ENCODE data around the gene AGMAT. TPM values are rescaled to one million over a fixed set of nuclear protein-coding genes. Genes with fewer than 3 reads are reported as not detected.

AGMAT gene
- total and polyA plus RNA-seq, 9 of the 15 experiments (the other 6 are each of a cell fraction or from before 2014, with no cell fraction given): not detected

DNA sequence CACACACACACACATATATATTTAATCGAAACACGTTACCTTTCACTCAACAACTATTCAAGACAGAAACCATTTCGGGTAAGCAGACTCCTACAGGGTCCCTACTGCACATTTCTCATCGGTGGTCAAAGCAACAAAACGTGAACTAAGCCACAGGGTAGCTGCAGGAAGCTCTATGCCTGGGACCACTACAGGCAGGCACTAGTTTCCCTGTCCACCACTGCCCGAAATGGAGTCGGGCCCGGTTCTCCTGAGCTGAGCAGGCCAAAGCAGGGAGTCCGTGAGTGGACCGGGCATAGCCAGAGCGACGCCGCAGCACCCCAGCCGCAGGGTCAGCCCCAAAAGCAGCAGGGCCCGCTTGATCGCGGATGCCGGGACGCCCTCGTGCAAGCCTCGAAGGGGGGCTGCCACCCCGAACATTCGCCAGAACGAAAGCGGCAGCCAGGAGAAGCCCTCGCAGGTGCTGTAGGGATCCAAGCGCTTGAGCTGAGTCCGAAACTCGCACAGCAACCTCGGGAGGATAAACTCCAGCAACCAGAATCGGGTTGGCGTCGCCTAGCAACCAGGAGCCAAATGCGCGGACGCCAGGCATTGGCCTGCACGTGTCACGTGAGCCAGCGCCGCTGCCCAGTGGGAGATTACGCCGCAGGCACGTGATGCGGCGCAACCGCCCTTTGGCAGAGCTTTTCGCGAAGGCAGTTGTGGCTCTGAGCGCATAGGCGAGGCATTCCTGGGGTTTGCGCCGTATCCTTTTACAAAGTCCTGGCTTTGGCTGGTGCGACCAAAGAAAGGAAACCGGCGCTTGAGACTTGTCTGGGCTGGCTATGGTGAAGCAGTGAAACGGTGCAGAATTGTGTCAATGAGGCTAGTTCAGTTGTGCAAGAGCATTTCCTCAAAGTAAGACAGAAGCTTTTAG is 18.5 kb upstream of the AGMAT start (continued):
- TF ChIP-seq FOXK1 (CRISPR knock-in tag; IDR thresholded peaks at IDR 0.05; ENCODE audit: borderline replicate concordance): no peak
- TF ChIP-seq STAT5A (IDR thresholded peaks at IDR 0.05; ENCODE audit: borderline replicate concordance, low read length): no peak
- TF ChIP-seq ARHGAP35 (IDR thresholded peaks at IDR 0.05; ENCODE audit: partially characterized antibody): no peak
- no peak for TF ChIP-seq HNRNPUL1 (IDR thresholded peaks at IDR 0.05; ENCODE audit: low read length)
- TF ChIP-seq ZNF76 (CRISPR knock-in tag; IDR thresholded peaks at IDR 0.05; ENCODE audit: borderline replicate concordance): no peak
- no peak for TF ChIP-seq ZNF551 (CRISPR knock-in tag; IDR thresholded peaks at IDR 0.05)
- no peak for TF ChIP-seq POU5F1 (IDR thresholded peaks at IDR 0.05; ENCODE audit: borderline replicate concordance, low read depth, low read length, partially characterized antibody)
- TF ChIP-seq, protein P1, sequence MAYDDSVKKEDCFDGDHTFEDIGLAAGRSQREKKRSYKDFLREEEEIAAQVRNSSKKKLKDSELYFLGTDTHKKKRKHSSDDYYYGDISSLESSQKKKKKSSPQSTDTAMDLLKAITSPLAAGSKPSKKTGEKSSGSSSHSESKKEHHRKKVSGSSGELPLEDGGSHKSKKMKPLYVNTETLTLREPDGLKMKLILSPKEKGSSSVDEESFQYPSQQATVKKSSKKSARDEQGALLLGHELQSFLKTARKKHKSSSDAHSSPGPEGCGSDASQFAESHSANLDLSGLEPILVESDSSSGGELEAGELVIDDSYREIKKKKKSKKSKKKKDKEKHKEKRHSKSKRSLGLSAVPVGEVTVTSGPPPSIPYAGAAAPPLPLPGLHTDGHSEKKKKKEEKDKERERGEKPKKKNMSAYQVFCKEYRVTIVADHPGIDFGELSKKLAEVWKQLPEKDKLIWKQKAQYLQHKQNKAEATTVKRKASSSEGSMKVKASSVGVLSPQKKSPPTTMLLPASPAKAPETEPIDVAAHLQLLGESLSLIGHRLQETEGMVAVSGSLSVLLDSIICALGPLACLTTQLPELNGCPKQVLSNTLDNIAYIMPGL (CRISPR knock-in tag; IDR thresholded peaks at IDR 0.05): no peak
- TF ChIP-seq CBFB (CRISPR knock-in tag; IDR thresholded peaks at IDR 0.05): no peak; the same call in 1 of the 2 replicates
- TF ChIP-seq ZSCAN32 (CRISPR knock-in tag; IDR thresholded peaks at IDR 0.05): no peak
- TF ChIP-seq EZH2 (IDR thresholded peaks at IDR 0.05; ENCODE audit: borderline replicate concordance, low read depth, low read length): no peak
- no peak for TF ChIP-seq SMAD4 (CRISPR knock-in tag; conservative IDR thresholded peaks at IDR 0.05)
- no peak for TF ChIP-seq ZNF253 (CRISPR knock-in tag; conservative IDR thresholded peaks at IDR 0.05)
- TF ChIP-seq MED1 (CRISPR knock-in tag; IDR thresholded peaks at IDR 0.05; ENCODE audit: borderline replicate concordance): no peak
- no peak for TF ChIP-seq NR4A1 (CRISPR knock-in tag; IDR thresholded peaks at IDR 0.05)
- no peak for TF ChIP-seq NR4A1 (tag; IDR thresholded peaks at IDR 0.05)
- TF ChIP-seq, protein P2, sequence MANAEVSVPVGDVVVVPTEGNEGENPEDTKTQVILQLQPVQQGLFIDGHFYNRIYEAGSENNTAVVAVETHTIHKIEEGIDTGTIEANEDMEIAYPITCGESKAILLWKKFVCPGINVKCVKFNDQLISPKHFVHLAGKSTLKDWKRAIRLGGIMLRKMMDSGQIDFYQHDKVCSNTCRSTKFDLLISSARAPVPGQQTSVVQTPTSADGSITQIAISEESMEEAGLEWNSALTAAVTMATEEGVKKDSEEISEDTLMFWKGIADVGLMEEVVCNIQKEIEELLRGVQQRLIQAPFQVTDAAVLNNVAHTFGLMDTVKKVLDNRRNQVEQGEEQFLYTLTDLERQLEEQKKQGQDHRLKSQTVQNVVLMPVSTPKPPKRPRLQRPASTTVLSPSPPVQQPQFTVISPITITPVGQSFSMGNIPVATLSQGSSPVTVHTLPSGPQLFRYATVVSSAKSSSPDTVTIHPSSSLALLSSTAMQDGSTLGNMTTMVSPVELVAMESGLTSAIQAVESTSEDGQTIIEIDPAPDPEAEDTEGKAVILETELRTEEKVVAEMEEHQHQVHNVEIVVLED (CRISPR knock-in tag; IDR thresholded peaks at IDR 0.05): peak; percentile 83
- TF ChIP-seq OTX1 (CRISPR knock-in tag; IDR thresholded peaks at IDR 0.05): no peak
- TF ChIP-seq POLR2B (IDR thresholded peaks at IDR 0.05; ENCODE audit: low read depth, partially characterized antibody): no peak
- TF ChIP-seq, protein P3, sequence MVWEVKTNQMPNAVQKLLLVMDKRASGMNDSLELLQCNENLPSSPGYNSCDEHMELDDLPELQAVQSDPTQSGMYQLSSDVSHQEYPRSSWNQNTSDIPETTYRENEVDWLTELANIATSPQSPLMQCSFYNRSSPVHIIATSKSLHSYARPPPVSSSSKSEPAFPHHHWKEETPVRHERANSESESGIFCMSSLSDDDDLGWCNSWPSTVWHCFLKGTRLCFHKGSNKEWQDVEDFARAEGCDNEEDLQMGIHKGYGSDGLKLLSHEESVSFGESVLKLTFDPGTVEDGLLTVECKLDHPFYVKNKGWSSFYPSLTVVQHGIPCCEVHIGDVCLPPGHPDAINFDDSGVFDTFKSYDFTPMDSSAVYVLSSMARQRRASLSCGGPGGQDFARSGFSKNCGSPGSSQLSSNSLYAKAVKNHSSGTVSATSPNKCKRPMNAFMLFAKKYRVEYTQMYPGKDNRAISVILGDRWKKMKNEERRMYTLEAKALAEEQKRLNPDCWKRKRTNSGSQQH (CRISPR knock-in tag; IDR thresholded peaks at IDR 0.05): no peak
- no peak for TF ChIP-seq KLF16 (IDR thresholded peaks at IDR 0.05)
- TF ChIP-seq JUND (IDR thresholded peaks at IDR 0.05; ENCODE audit: borderline replicate concordance, low read depth, low read length): no peak
- no peak for TF ChIP-seq JUND (tag; IDR thresholded peaks at IDR 0.05; ENCODE audit: borderline replicate concordance, low read depth, low read length)
- TF ChIP-seq SIRT6 (IDR thresholded peaks at IDR 0.05; ENCODE audit: low read depth, low read length): no peak
- TF ChIP-seq NBN (IDR thresholded peaks at IDR 0.05; ENCODE audit: low read depth): no peak

Data from K562 (cell line).